LNCAP (cell line): ENCODE results near the gene PLAGL1.

Experiments used
- CTCF ChIP-seq: fragments of 450-650 bp; IDR thresholded peaks from 2 replicates; pipeline ENCODE4 v1.5.1; 2017; ENCODE audit warnings: mild to moderate bottlenecking

The PLAGL1 gene

GRCh38 chr6:144017166-144018094, 9.4 kb upstream of the PLAGL1 start:
- TF ChIP-seq CTCF: no peak

GRCh38 chr6:144013486-144013909, 5.4 kb upstream of the PLAGL1 start:
- TF ChIP-seq CTCF: peak; percentile 85

GRCh38 chr6:144012534-144012933, 4.5 kb upstream of the PLAGL1 start:
- TF ChIP-seq CTCF: no peak

GRCh38 chr6:144008846-144009245, 787 bp upstream of the PLAGL1 start:
- TF ChIP-seq CTCF: no peak

- TF ChIP-seq CTCF: no peak
Observed at GRCh38 chr6:144007478-144008119, 460 bp downstream of the PLAGL1 start.

- TF ChIP-seq CTCF: no peak
Observed at GRCh38 chr6:144006736-144007477, 1.2 kb downstream of the PLAGL1 start.

GRCh38 chr6:143999406-143999805, 8.7 kb downstream of the PLAGL1 start:
- no peak for TF ChIP-seq CTCF
